Endothelial cell (in vitro differentiated cells): Measurements from ENCODE around the gene SPTBN5. TPM values are rescaled to one million over a fixed set of nuclear protein-coding genes. Genes with fewer than 3 reads are reported as not detected.
A peak's percentile ranks its signal among the peaks of the same experiment; 100 is the strongest.

ENCODE experiments used
- DNase-seq: peaks from one replicate; pipeline ENCODE4 v3.0.0; 2021; ENCODE audit warnings: low spot score
- H3K27ac Mint-ChIP-seq: one replicate; pipeline ENCODE4 v1.8.0; 2021; ENCODE audit warnings: mixed read lengths, inconsistent platforms; ENCODE audit not compliant: unreplicated experiment
- H3K27me3 Mint-ChIP-seq: one replicate; pipeline ENCODE4 v1.8.0; 2021; ENCODE audit warnings: mild to moderate bottlenecking, moderate library complexity, mixed read lengths, inconsistent platforms; ENCODE audit not compliant: unreplicated experiment
- H3K36me3 Mint-ChIP-seq: one replicate; pipeline ENCODE4 v1.8.0; 2021; ENCODE audit warnings: mild to moderate bottlenecking, low read depth, mixed read lengths, inconsistent platforms; ENCODE audit not compliant: unreplicated experiment
- H3K4me1 Mint-ChIP-seq: one replicate; pipeline ENCODE4 v1.8.0; 2021; ENCODE audit warnings: mild to moderate bottlenecking, mixed read lengths, inconsistent platforms; ENCODE audit not compliant: unreplicated experiment
- H3K4me3 Mint-ChIP-seq: one replicate; pipeline ENCODE4 v1.8.0; 2021; ENCODE audit warnings: mild to moderate bottlenecking, mixed read lengths, inconsistent platforms; ENCODE audit not compliant: unreplicated experiment
- H3K9me3 Mint-ChIP-seq: one replicate; pipeline ENCODE4 v1.8.0; 2021; ENCODE audit warnings: mixed read lengths, inconsistent platforms; ENCODE audit not compliant: unreplicated experiment
- total RNA-seq: library from RNA; stranded (reverse); fragmentation: NEBNext Ultra II Directional; extraction: Animal tissue kit (Norgen Biotek cat#: 25700); gene quantifications from one replicate; pipeline ENCODE4 v1.2.1, GENCODE V29; 2021; ENCODE audit not compliant: unreplicated experiment
- TF ChIP-seq, protein P1 (sequence below): fragments of 200-600 bp; sonication (generic); IDR thresholded peaks from one replicate; pipeline ENCODE4 v1.5.0; 2021; ENCODE audit warnings: antibody characterized with exemption; ENCODE audit not compliant: unreplicated experiment

Gene SPTBN5
- total RNA-seq, 1 donor from 2014 or later: 9.4 TPM

DNA sequence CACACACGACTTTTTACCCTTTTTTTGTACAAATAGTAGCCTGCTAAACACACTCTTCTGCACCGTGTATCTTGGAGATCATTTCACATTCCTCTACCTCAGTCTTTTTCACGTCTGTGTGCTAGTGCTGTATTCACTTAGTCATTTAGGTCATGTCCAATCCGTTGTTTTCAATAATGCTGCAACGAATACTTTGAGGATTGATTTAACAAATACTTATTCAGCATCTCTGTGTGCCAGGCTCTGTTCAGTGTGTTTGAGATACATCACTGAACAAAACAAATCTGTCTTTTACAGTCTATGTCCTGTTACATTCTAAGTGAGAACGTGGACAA lies 65.1 kb downstream of the SPTBN5 start:
- DNase-seq: no peak
- Mint-ChIP-seq H3K4me1 (peaks cover 23% of the 10 kb centered on the region), H3K4me3 (peak overlapping the region; percentile 91), H3K9me3 (no peaks in the 10 kb centered on the region), H3K36me3 (peaks cover 32% of the 10 kb centered on the region), H3K27ac (peak overlapping the region; percentile 0), H3K27me3 (peaks cover 17% of the 10 kb centered on the region)
- TF ChIP-seq, protein P1, sequence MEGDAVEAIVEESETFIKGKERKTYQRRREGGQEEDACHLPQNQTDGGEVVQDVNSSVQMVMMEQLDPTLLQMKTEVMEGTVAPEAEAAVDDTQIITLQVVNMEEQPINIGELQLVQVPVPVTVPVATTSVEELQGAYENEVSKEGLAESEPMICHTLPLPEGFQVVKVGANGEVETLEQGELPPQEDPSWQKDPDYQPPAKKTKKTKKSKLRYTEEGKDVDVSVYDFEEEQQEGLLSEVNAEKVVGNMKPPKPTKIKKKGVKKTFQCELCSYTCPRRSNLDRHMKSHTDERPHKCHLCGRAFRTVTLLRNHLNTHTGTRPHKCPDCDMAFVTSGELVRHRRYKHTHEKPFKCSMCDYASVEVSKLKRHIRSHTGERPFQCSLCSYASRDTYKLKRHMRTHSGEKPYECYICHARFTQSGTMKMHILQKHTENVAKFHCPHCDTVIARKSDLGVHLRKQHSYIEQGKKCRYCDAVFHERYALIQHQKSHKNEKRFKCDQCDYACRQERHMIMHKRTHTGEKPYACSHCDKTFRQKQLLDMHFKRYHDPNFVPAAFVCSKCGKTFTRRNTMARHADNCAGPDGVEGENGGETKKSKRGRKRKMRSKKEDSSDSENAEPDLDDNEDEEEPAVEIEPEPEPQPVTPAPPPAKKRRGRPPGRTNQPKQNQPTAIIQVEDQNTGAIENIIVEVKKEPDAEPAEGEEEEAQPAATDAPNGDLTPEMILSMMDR: no peak

DNA sequence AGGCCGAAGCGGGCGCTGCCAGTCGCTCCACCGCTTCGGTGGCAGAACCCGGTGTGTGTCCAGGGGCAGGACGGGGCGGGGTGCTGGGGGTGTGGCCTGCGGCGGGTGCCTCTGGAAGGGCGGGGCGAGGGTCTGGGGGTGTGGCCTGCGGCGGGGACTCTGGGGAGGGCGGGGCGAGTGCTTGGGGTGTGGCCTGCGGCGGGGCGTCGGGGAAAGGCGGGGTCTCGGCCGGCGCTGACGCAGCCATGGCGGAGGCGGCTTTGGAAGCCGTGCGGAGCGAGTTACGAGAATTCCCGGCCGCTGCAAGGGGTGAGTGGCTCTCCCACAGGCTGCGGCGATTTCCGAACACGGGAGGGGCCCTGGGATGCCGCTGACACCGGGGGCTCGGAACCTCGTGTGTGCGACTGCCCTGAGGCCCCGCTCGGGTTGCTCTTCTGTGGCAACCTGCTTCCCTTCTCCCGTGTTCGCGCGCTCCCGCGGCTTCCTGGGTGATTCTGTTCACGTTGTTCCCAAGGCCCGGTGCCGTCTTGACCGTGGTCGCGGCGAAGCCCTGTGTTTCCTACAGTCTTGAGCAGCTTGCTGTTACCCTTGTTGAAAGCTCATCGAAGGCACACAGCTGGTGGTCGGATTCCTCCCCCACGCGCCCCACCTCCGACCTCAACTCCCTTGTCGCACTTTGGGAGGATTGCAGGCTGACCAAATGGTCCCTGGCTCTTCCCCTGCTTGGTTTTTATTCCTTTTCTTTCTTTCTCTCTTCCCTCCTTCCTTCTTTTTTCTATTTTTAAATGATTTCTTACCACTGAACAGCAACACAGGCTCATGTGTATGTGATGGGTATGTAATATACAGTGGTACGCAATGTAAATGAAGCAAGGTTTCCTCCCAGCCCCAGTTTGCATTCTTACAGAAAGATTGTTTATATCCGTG lies 65.7 kb downstream of the SPTBN5 start, which contains the start of gene JMJD7:
JMJD7 (plus strand) TSS at position 213 of the 927 bp plus-strand sequence; CDS start at position 246, 33 bp downstream.
- H3K27ac Mint-ChIP-seq: peak within 1 kb of the TSS; percentile 0
- no peaks in the 10 kb centered on the region for H3K9me3 Mint-ChIP-seq
- peak; percentile 96 for DNase-seq
- peaks cover 30% of the 10 kb centered on the region for H3K36me3 Mint-ChIP-seq
- TF ChIP-seq, protein P1: no peak
- H3K4me1 Mint-ChIP-seq: peaks cover 23% of the 10 kb centered on the region
- peaks cover 16% of the 10 kb centered on the region for H3K27me3 Mint-ChIP-seq
- peak within 1 kb of the TSS; percentile 91 for H3K4me3 Mint-ChIP-seq

DNA sequence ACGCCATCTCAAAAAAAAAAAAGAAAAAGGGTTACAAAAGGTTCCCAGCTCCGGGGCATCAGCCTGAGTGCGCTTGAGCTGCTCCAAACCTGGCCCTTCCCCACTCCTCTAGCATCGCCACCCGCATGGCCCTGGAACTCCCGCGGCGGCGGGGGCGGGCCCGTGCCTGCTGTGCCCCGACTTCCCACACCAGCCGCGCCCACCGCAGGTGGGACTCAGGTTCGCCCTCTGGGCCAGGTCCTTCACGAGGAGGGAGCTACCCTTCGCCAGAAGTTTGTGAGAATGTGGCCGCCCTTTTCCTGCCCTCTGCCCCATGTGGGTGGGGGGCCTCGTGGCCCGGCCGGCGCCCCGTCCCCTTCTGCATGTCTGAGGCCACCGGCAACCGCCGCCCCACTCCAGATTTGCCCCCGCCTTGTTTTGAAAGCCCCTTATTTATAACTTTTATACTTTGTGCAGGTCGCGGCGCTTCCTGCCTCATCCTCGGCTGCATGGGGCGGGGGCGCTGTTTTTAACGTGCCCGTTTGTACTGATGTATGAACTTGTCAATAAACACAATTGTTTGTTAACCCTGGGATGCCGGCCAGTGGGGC lies 66.5 kb downstream of the SPTBN5 start:
- no peak overlapping the region for H3K27ac Mint-ChIP-seq
- no peaks in the 10 kb centered on the region for H3K9me3 Mint-ChIP-seq
- no peak for DNase-seq
- peaks cover 18% of the 10 kb centered on the region for H3K4me1 Mint-ChIP-seq
- peaks cover 28% of the 10 kb centered on the region for H3K36me3 Mint-ChIP-seq
- H3K4me3 Mint-ChIP-seq: peak overlapping the region; percentile 91
- peaks cover 9% of the 10 kb centered on the region for H3K27me3 Mint-ChIP-seq
- TF ChIP-seq, protein P1: no peak

DNA sequence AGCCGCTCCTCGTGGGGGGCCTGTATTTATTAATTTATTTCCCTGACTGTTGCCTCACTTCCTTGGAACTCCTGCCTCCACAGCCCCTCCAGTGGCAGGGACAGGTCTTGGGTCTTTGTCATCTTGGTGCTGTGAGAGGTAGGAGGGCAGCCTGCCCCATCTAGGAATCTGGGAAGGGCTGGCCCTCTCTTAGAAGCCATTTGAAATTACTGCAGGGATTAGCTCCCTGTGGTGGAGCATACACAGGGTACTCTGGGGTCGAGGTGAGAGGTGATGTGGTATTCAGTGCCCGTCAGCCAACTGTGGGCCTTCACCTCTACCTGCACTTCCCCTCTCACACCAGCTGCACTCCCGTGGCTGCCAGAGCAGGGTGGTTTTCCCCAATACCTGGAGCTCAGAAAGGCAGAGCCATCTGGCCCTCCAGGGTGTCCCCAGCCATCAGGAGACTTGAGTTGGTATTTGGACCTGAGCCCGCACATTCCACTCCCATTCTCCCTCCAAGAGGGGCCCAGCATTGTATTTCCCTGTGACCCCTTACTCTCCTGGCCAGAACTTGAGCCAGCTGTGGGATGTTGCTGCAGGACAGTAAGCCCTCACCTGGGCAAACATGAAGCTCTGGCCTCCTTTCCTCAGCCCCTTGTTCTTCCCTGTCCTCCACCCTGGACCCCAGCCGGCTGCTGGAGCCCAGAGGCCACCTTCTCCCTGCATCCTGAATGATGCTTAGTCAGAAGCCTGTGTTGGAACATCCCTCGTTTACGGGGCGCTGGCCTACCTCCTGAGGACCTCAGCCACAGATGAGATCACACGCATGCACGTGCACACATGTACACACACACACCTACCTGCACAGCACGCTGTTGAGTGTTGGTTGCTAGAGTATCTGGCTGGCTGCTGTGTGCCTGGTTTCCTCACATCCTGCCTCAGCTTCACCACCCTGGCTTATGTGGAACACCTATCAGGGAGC lies 68.0 kb downstream of the SPTBN5 start:
- H3K27me3 Mint-ChIP-seq: peaks cover 12% of the 10 kb centered on the region
- peak overlapping the region; percentile 59 for H3K27ac Mint-ChIP-seq
- H3K9me3 Mint-ChIP-seq: no peaks in the 10 kb centered on the region
- H3K36me3 Mint-ChIP-seq: peaks cover 33% of the 10 kb centered on the region
- DNase-seq: no peak
- no peak overlapping the region for H3K4me3 Mint-ChIP-seq
- H3K4me1 Mint-ChIP-seq: peaks cover 18% of the 10 kb centered on the region
- TF ChIP-seq, protein P1: no peak
